IMR-90 (cell line): ENCODE measurements around the gene JSRP1. TPM values are rescaled to one million over a fixed set of nuclear protein-coding genes. Genes with fewer than 3 reads are reported as not detected.

Experiments used
- ATAC-seq: fragments of 200-7000 bp; cut with Tn5 transposase; 2 replicates; pipeline ENCODE4 v1.9.1; 2020; ENCODE audit warnings: low read depth, mild to moderate bottlenecking, moderate library complexity
- BruUV-seq: library from RNA; stranded (reverse); fragments of 400-500 nt; replicated peaks from 2 replicates; lab custom pipeline; 2021; lab: Mats Ljungman, UMichigan
- CTCF ChIA-PET: fragments of 300-600 bp; formaldehyde crosslinking; extraction: SDS; loops from one replicate; lab custom pipeline; 2021; ENCODE audit warnings: antibody characterized with exemption; lab: Yijun Ruan, JAX
- POLR2A ChIA-PET: fragments of 300-600 bp; sonication (Branson Sonifier 250); formaldehyde crosslinking; loops from one replicate; lab custom pipeline; 2022; ENCODE audit warnings: antibody characterized with exemption; ENCODE audit not compliant: unreplicated experiment; lab: Charles Lee
- DNase-seq: peaks from one replicate; pipeline ENCODE4 v3.0.0; 2013
- H2AFZ ChIP-seq: replicated peaks from 2 replicates; pipeline ENCODE3; 2013; ENCODE audit warnings: low read length, mild to moderate bottlenecking; ENCODE audit not compliant: poor library complexity
- H2AK5ac ChIP-seq: 2 replicates; pipeline ENCODE4 v1.6.1; 2013; ENCODE audit warnings: low read depth, low read length, inconsistent platforms
- H2AK9ac ChIP-seq: replicated peaks from 2 replicates; pipeline ENCODE3; 2013; ENCODE audit warnings: mild to moderate bottlenecking, low read depth, low read length, moderate library complexity; ENCODE audit not compliant: poor library complexity
- H2BK120ac ChIP-seq: 2 replicates; pipeline ENCODE4 v1.6.1; 2013; ENCODE audit warnings: low read depth, low read length, inconsistent platforms
- H2BK15ac ChIP-seq: 3 replicates; pipeline ENCODE4 v1.6.1; 2013; ENCODE audit warnings: low read depth, low read length, inconsistent platforms
- H2BK20ac ChIP-seq: 2 replicates; pipeline ENCODE4 v1.6.1; 2013; ENCODE audit warnings: low read depth, mild to moderate bottlenecking, inconsistent platforms, low read length, moderate library complexity
- H2BK5ac ChIP-seq: 2 replicates; pipeline ENCODE4 v1.6.1; 2013; ENCODE audit warnings: mild to moderate bottlenecking, low read depth, low read length, inconsistent platforms; ENCODE audit not compliant: poor library complexity, severe bottlenecking
- H3K14ac ChIP-seq: replicated peaks from 2 replicates; pipeline ENCODE4 v1.6.1; 2013; ENCODE audit warnings: low read depth, low read length, inconsistent platforms
- H3K18ac ChIP-seq: 2 replicates; pipeline ENCODE4 v1.6.1; 2013; ENCODE audit warnings: low read depth, low read length, control low read depth
- H3K23ac ChIP-seq: 2 replicates; pipeline ENCODE4 v1.6.1; 2013; ENCODE audit warnings: low read depth, low read length, inconsistent platforms
- H3K27ac ChIP-seq: 2 replicates; pipeline ENCODE4 v1.5.1; 2013; ENCODE audit warnings: mild to moderate bottlenecking, control low read depth, low read length; ENCODE audit not compliant: insufficient read depth
- H3K27me3 ChIP-seq: 2 replicates; pipeline ENCODE4 v1.6.1; 2013; ENCODE audit warnings: low read length; ENCODE audit not compliant: control insufficient read depth, insufficient read depth
- H3K36me3 ChIP-seq: 2 replicates; pipeline ENCODE4 v1.6.1; 2013; ENCODE audit warnings: low read length, mixed read lengths; ENCODE audit not compliant: control insufficient read depth, insufficient read depth
- H3K4ac ChIP-seq: 2 replicates; pipeline ENCODE4 v1.6.1; 2013; ENCODE audit warnings: low read depth, low read length, inconsistent platforms
- H3K4me1 ChIP-seq: 2 replicates; pipeline ENCODE4 v1.6.1; 2013; ENCODE audit warnings: low read length, mixed read lengths; ENCODE audit not compliant: control insufficient read depth, insufficient read depth
- H3K4me2 ChIP-seq: 2 replicates; pipeline ENCODE4 v1.6.1; 2013; ENCODE audit warnings: low read depth, mild to moderate bottlenecking, control low read depth, low read length, moderate library complexity
- H3K4me3 ChIP-seq: 2 replicates; pipeline ENCODE4 v1.5.1; 2013; ENCODE audit warnings: low read depth, mild to moderate bottlenecking, control low read depth, low read length, moderate library complexity; ENCODE audit not compliant: insufficient read depth
- H3K56ac ChIP-seq: 2 replicates; pipeline ENCODE4 v1.6.1; 2013; ENCODE audit warnings: low read length, inconsistent platforms; ENCODE audit not compliant: insufficient read depth; ENCODE audit errors: extremely low read depth
- H3K79me1 ChIP-seq, 2 experiments: 2 replicates each; pipeline ENCODE4 v1.6.1; 2013; ENCODE audit warnings: low read length in 2 of 2, inconsistent platforms in 1 of 2, low read depth in 1 of 2
- H3K9ac ChIP-seq: 2 replicates; pipeline ENCODE4 v1.6.1; 2013; ENCODE audit warnings: low read depth, low read length, control low read depth
- H3K9me1 ChIP-seq: 2 replicates; pipeline ENCODE4 v1.6.1; 2013; ENCODE audit warnings: low read length, inconsistent platforms; ENCODE audit not compliant: insufficient read depth
- H3K9me3 ChIP-seq: 2 replicates; pipeline ENCODE4 v1.6.1; 2013; ENCODE audit warnings: low read length; ENCODE audit not compliant: control insufficient read depth, insufficient read depth
- H4K20me1 ChIP-seq: 2 replicates; pipeline ENCODE4 v1.6.1; 2013; ENCODE audit warnings: low read length, inconsistent platforms; ENCODE audit not compliant: insufficient read depth
- H4K5ac ChIP-seq: 2 replicates; pipeline ENCODE4 v1.6.1; 2013; ENCODE audit warnings: mild to moderate bottlenecking, low read depth, low read length, control low read depth
- H4K8ac ChIP-seq, 2 experiments: 2 replicates each; pipeline ENCODE4 v1.6.1; 2013; ENCODE audit warnings: low read depth in 2 of 2, low read length in 2 of 2, control low read depth in 1 of 2, inconsistent platforms in 1 of 2
- H4K91ac ChIP-seq: 2 replicates; pipeline ENCODE4 v1.6.1; 2013; ENCODE audit warnings: low read depth, low read length, inconsistent platforms; ENCODE audit not compliant: insufficient read depth
- BHLHE40 ChIP-seq: fragments of 150-350 bp; IDR thresholded peaks from 2 replicates; pipeline ENCODE4 v1.6.1; 2016; ENCODE audit warnings: mild to moderate bottlenecking, low read depth, low read length
- CEBPB ChIP-seq: IDR thresholded peaks from 2 replicates; pipeline ENCODE4 v1.6.1; 2012; ENCODE audit warnings: low read depth, low read length, improper control_type of control experiment
- MAFK ChIP-seq: IDR thresholded peaks from 2 replicates; pipeline ENCODE4 v1.6.1; 2012; ENCODE audit warnings: low read depth, low read length, improper control_type of control experiment
- MAZ ChIP-seq: IDR thresholded peaks from 2 replicates; pipeline ENCODE4 v1.6.1; 2012; ENCODE audit warnings: low read depth, mild to moderate bottlenecking, low read length, improper control_type of control experiment, moderate library complexity, borderline replicate concordance
- MXI1 ChIP-seq: IDR thresholded peaks from 2 replicates; pipeline ENCODE4 v1.6.1; 2012; ENCODE audit warnings: low read depth, mild to moderate bottlenecking, low read length, moderate library complexity, borderline replicate concordance
- NFE2L2 ChIP-seq: fragments of 150-350 bp; IDR thresholded peaks from 2 replicates; pipeline ENCODE4 v1.6.1; 2016; ENCODE audit warnings: low read depth, mild to moderate bottlenecking, low read length
- POLR2A ChIP-seq: IDR thresholded peaks from 2 replicates; pipeline ENCODE4 v1.6.1; 2012; ENCODE audit warnings: mild to moderate bottlenecking, low read depth, low read length
- RAD21 ChIP-seq: IDR thresholded peaks from 2 replicates; pipeline ENCODE4 v1.6.1; 2012; ENCODE audit warnings: low read length, improper control_type of control experiment
- SMC3 ChIP-seq: fragments of 150-350 bp; IDR thresholded peaks from 2 replicates; pipeline ENCODE4 v1.6.1; 2016; ENCODE audit warnings: low read depth, mild to moderate bottlenecking, antibody characterized with exemption, low read length, moderate library complexity
- WGBS, 2 experiments: methylation state at CpG; one replicate each; pipeline versions ENCODE4 v1.1.5 to v1.1.7; 2013; ENCODE audit warnings: missing lambda C conversion rate in 2 of 2; ENCODE audit not compliant: insufficient read length in 1 of 2; ENCODE audit errors: extremely low coverage in 2 of 2; 5-methylcytosine and 5-hydroxymethylcytosine counted together
- dilution Hi-C: fragments of 300-500 bp; cut with HindIII; formaldehyde crosslinking; loops from one replicate; pipeline ENCODE4 v1.14.3; 2018; ENCODE audit warnings: low sequenced_read_pairs; ENCODE audit not compliant: unreplicated experiment
- in situ Hi-C: fragments of 300-500 bp; cut with MboI; formaldehyde crosslinking; loops from 3 replicates; pipeline ENCODE4 v1.14.3; 2019; ENCODE audit warnings: low sequenced_read_pairs, inconsistent platforms, mixed read lengths
- intact Hi-C: fragments of 100-400 bp; cut with micrococcal nuclease; formaldehyde crosslinking; loops from 2 replicates; pipeline ENCODE4 v1.10.0; 2022
- polyA plus RNA-seq, 3 experiments: library from polyadenylated mRNA; depleted of rRNA; stranded (reverse); fragments of >200 nt; gene quantifications; 2 replicates each; pipeline ENCODE4 v1.2.3, GENCODE V29; 2012; ENCODE audit warnings: low replicate concordance in 1 of 3
- total RNA-seq: library from RNA; depleted of rRNA; stranded (reverse); fragments of >200 nt; gene quantifications from 2 replicates; pipeline ENCODE4 v1.2.3, GENCODE V29; 2012
- TF ChIP-seq, protein P1 (sequence below): fragments of 150-350 bp; IDR thresholded peaks from 2 replicates; pipeline ENCODE4 v1.6.1; 2017; ENCODE audit warnings: mild to moderate bottlenecking, antibody characterized with exemption, low read length, low read depth
- TF ChIP-seq, protein P2 (sequence below): fragments of 150-350 bp; IDR thresholded peaks from 2 replicates; pipeline ENCODE4 v1.6.1; 2016; ENCODE audit warnings: low read depth, mild to moderate bottlenecking, low read length, moderate library complexity, borderline replicate concordance

Gene JSRP1
- total and polyA plus RNA-seq, 2 of the 4 experiments (the other 2 are of a cell fraction), result not detected

DNA sequence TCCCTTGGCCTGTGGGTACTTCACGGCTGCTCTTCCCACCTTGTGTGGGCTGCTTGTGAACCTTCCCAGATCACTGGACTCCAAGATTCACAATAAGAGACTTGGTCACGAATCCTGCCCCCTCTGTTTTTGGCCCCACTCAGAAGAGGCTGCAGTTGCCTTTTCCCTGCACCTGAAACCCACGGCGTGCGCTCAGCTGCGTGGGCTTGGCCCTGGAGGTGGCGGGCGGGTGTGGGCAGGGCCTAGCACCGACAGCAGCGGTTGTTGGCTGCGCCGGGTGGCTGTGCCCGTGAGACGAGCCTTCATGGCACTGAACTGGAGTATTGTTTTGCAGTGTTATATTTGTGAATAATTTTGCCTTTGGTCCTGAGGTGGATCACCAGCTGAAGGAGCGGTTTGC is 53.9 kb downstream of the JSRP1 start:
- H2AK9ac ChIP-seq, result no peak overlapping the region
- BruUV-seq, result no TSS peak
- H3K4me1 ChIP-seq, result peaks cover 6% of the 10 kb centered on the region
- no peak overlapping the region for H2BK15ac ChIP-seq
- H3K9me3 ChIP-seq, result no peaks in the 10 kb centered on the region
- no peak overlapping the region for H2AK5ac ChIP-seq
- 96% methylated on average over 9 of the region's 15 CpGs; no CpG with 5 or more reads in 1 of the 2 experiments for WGBS, 2 experiments
- no peak overlapping the region for H4K91ac ChIP-seq
- ATAC-seq (no peak), DNase-seq (no peak)
- no peak overlapping the region for H3K56ac ChIP-seq
- H4K20me1 ChIP-seq, result peaks cover 39% of the 10 kb centered on the region
- H3K4me2 ChIP-seq, result no peak overlapping the region
- in situ Hi-C loops, result no loop called here
- TF ChIP-seq, protein P1, sequence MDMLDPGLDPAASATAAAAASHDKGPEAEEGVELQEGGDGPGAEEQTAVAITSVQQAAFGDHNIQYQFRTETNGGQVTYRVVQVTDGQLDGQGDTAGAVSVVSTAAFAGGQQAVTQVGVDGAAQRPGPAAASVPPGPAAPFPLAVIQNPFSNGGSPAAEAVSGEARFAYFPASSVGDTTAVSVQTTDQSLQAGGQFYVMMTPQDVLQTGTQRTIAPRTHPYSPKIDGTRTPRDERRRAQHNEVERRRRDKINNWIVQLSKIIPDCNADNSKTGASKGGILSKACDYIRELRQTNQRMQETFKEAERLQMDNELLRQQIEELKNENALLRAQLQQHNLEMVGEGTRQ, result no peak
- TF ChIP-seq RAD21 (no peak), MAZ (no peak), CEBPB (no peak), NFE2L2 (no peak), MAFK (no peak), BHLHE40 (no peak), MXI1 (no peak), POLR2A (no peak), SMC3 (no peak)
- TF ChIP-seq, protein P2, sequence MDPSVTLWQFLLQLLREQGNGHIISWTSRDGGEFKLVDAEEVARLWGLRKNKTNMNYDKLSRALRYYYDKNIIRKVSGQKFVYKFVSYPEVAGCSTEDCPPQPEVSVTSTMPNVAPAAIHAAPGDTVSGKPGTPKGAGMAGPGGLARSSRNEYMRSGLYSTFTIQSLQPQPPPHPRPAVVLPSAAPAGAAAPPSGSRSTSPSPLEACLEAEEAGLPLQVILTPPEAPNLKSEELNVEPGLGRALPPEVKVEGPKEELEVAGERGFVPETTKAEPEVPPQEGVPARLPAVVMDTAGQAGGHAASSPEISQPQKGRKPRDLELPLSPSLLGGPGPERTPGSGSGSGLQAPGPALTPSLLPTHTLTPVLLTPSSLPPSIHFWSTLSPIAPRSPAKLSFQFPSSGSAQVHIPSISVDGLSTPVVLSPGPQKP, result no peak
- H3K4ac ChIP-seq, result no peak overlapping the region
- CTCF ChIA-PET, result no interaction called here
- dilution Hi-C loops, result no loop called here
- H3K4me3 ChIP-seq, result no peak overlapping the region
- intact Hi-C loops, result no loop called here
- H2BK20ac ChIP-seq, result no peak overlapping the region
- POLR2A ChIA-PET, result no interaction called here
- no peak overlapping the region for H2BK120ac ChIP-seq
- no peaks in the 10 kb centered on the region for H3K27me3 ChIP-seq
- no peak overlapping the region for H3K14ac ChIP-seq
- peaks cover 39% of the 10 kb centered on the region for H3K36me3 ChIP-seq
- H4K5ac ChIP-seq, result no peak overlapping the region
- no peak overlapping the region for H3K9ac ChIP-seq
- peaks cover 21 to 93% of the 10 kb centered on the region in 2 experiments for H3K79me1 ChIP-seq
- H3K23ac ChIP-seq, result no peak overlapping the region
- no peak overlapping the region for H2AFZ ChIP-seq
- H4K8ac ChIP-seq, result no peak overlapping the region
- no peak overlapping the region for H3K27ac ChIP-seq
- peaks cover 14% of the 10 kb centered on the region for H3K9me1 ChIP-seq
- H3K18ac ChIP-seq, result no peak overlapping the region
- H2BK5ac ChIP-seq, result no peak overlapping the region
